ENCODE results near the gene NDOR1. TPM values are rescaled to one million over a fixed set of nuclear protein-coding genes. Genes with fewer than 3 reads are reported as not detected.

The NDOR1 gene
- total RNA-seq, 5 donors from 2014 or later (not counting 1 experiment from before 2014, with no cell fraction given) = 27.6 to 46.7 (median 45.4) TPM

GRCh38 chr9:137264067-137264466 lies 58.6 kb downstream of the NDOR1 start:
- Mint-ChIP-seq H3K4me1 (peaks cover 3 to 7% (median 6%) of the 10 kb centered on the region in 3 donors), H3K36me3 (peaks cover 20% of the 10 kb centered on the region), H3K9me3 (no peaks in the 10 kb centered on the region), H3K27me3 (no peaks in the 10 kb centered on the region), H3K4me3 (no peak overlapping the region), H3K27ac (no peak overlapping the region)
- Histone ChIP-seq H3K9me3 (no peaks in the 10 kb centered on the region), H3K4me3 (ENCODE audit: control insufficient read depth in 1 of 2, extremely low read depth in 1 of 2, low read length in 1 of 2) (no peak overlapping the region), H3K36me3 (ENCODE audit: control insufficient read depth in 2 of 2, extremely low read depth in 1 of 2, insufficient read depth in 1 of 2, low read length in 1 of 2) (peaks cover 17 to 42% of the 10 kb centered on the region in 2 donors), H3K4me1 (ENCODE audit: control insufficient read depth in 1 of 2, extremely low read depth in 1 of 2, insufficient read depth in 2 of 2, low read length in 2 of 2) (peaks cover 0 to 5% of the 10 kb centered on the region in 2 experiments), H3K27ac (ENCODE audit: low read length) (no peak overlapping the region), H3K27me3 (replicated peaks in 1 of 2; ENCODE audit: control insufficient read depth in 2 of 2, extremely low read depth in 1 of 2, insufficient read depth in 2 of 2, low read length in 1 of 2) (no peaks in the 10 kb centered on the region)
- WGBS (ENCODE audit: insufficient coverage) = 98% methylated on average over 22 of the region's 22 CpGs
- POLR2A ChIA-PET = interaction anchor here in 1 of 2 donors (0.6 kb wide), 1 partner anchor 101 kb away, joined by 3 read pairs; no protein-coding TSS in a partner anchor
- DNase-seq = no peak
- no peak for ATAC-seq (replicated peaks in 1 of 4)
- CTCF ChIA-PET = no interaction called here

GRCh38 chr9:137265496-137266161 lies 60.1 kb downstream of the NDOR1 start:
- Mint-ChIP-seq H3K9me3 (no peaks in the 10 kb centered on the region), H3K4me3 (no peak overlapping the region), H3K27ac (no peak overlapping the region), H3K27me3 (no peaks in the 10 kb centered on the region), H3K36me3 (peaks cover 25% of the 10 kb centered on the region), H3K4me1 (peaks cover 7 to 16% (median 13%) of the 10 kb centered on the region in 3 donors)
- Histone ChIP-seq H3K4me3 (ENCODE audit: control insufficient read depth in 1 of 2, extremely low read depth in 1 of 2, low read length in 1 of 2) (no peak overlapping the region), H3K27me3 (replicated peaks in 1 of 2; ENCODE audit: control insufficient read depth in 2 of 2, extremely low read depth in 1 of 2, insufficient read depth in 2 of 2, low read length in 1 of 2) (no peaks in the 10 kb centered on the region), H3K36me3 (ENCODE audit: control insufficient read depth in 2 of 2, extremely low read depth in 1 of 2, insufficient read depth in 1 of 2, low read length in 1 of 2) (peaks cover 18 to 46% of the 10 kb centered on the region in 2 donors), H3K9me3 (no peaks in the 10 kb centered on the region), H3K27ac (ENCODE audit: low read length) (no peak overlapping the region), H3K4me1 (ENCODE audit: control insufficient read depth in 1 of 2, extremely low read depth in 1 of 2, insufficient read depth in 2 of 2, low read length in 2 of 2) (peaks cover 0 to 6% of the 10 kb centered on the region in 2 experiments)
- no peak for DNase-seq
- 94% methylated on average over 27 of the region's 29 CpGs for WGBS (ENCODE audit: insufficient coverage)
- POLR2A ChIA-PET = no interaction called here
- CTCF ChIA-PET = no interaction called here
- no peak for ATAC-seq (replicated peaks in 1 of 4)

- no peak overlapping the region for H3K27ac ChIP-seq (ENCODE audit: low read length)
- H3K4me1 ChIP-seq (ENCODE audit: control insufficient read depth in 1 of 2, extremely low read depth in 1 of 2, insufficient read depth in 2 of 2, low read length in 2 of 2) = peaks cover 4 to 11% of the 10 kb centered on the region in 2 experiments
- H3K27me3 ChIP-seq (replicated peaks in 1 of 2; ENCODE audit: control insufficient read depth in 2 of 2, extremely low read depth in 1 of 2, insufficient read depth in 2 of 2, low read length in 1 of 2) = no peaks in the 10 kb centered on the region
- H3K27me3 Mint-ChIP-seq = no peaks in the 10 kb centered on the region
- DNase-seq = no peak
- H3K4me3 ChIP-seq (ENCODE audit: control insufficient read depth in 1 of 2, extremely low read depth in 1 of 2, low read length in 1 of 2) = no peak overlapping the region
- no peak overlapping the region for H3K27ac Mint-ChIP-seq
- POLR2A ChIA-PET = no interaction called here
- H3K4me3 Mint-ChIP-seq = no peak overlapping the region
- 99% methylated on average over 14 of the region's 15 CpGs for WGBS (ENCODE audit: insufficient coverage)
- ATAC-seq (replicated peaks in 1 of 4) = no peak
- H3K36me3 ChIP-seq (ENCODE audit: control insufficient read depth in 2 of 2, extremely low read depth in 1 of 2, insufficient read depth in 1 of 2, low read length in 1 of 2) = peaks cover 18 to 46% of the 10 kb centered on the region in 2 donors
- H3K4me1 Mint-ChIP-seq = peaks cover 11 to 18% (median 16%) of the 10 kb centered on the region in 3 donors
- no peaks in the 10 kb centered on the region for H3K9me3 Mint-ChIP-seq
- H3K9me3 ChIP-seq = no peaks in the 10 kb centered on the region
- CTCF ChIA-PET = no interaction called here
- H3K36me3 Mint-ChIP-seq = peaks cover 25% of the 10 kb centered on the region
These were observed 60.6 kb downstream of the NDOR1 start for GRCh38 chr9:137266162-137266527.

Other genes starting within 250 kb of the NDOR1 start
- gene PTGDS, start 228.2 kb upstream of the NDOR1 start, total RNA-seq = 10 to 100 TPM in 4 of 5 donors, 1 to 10 TPM in 1; 9.6 to 56.6 (median 26.4) TPM
- gene LCNL1, start 222.7 kb upstream of the NDOR1 start, total RNA-seq = 1 to 10 TPM in 3 of 5 donors, under 1 TPM in 2; 0.29 to 2.2 (median 1.3) TPM
- 100 to 1,000 TPM in 4 of 5 donors, 10 to 100 TPM in 1; 81.3 to 173 (median 127) TPM for gene PAXX, start 213.3 kb upstream of the NDOR1 start, total RNA-seq
- gene CLIC3, start 209.1 kb upstream of the NDOR1 start, total RNA-seq = 10 to 100 TPM in 2 of 5 donors, 1 to 10 TPM in 3; 5.4 to 24.7 (median 8.0) TPM
- gene ABCA2, start 177.5 kb upstream of the NDOR1 start, total RNA-seq = 100 to 1,000 TPM in 3 of 5 donors, 10 to 100 TPM in 2; 58.6 to 138 (median 121) TPM
- 1 to 10 TPM; 1.1 to 7.7 (median 5.1) TPM for gene FUT7, start 173.6 kb upstream of the NDOR1 start, total RNA-seq
- gene NPDC1, start 159.5 kb upstream of the NDOR1 start, total RNA-seq = 10 to 100 TPM; 32.4 to 76.7 (median 57.0) TPM
- gene ENTPD2, start 151.6 kb upstream of the NDOR1 start, total RNA-seq = under 1 TPM in 1 of 5 donors, not detected in 4; 0.32 TPM
- 1 to 10 TPM in 1 of 5 donors, under 1 TPM in 4; 0.33 to 1.0 (median 0.83) TPM for gene SAPCD2, start 135.1 kb upstream of the NDOR1 start, total RNA-seq
- gene UAP1L1, start 128.2 kb upstream of the NDOR1 start, total RNA-seq = 10 to 100 TPM; 11.3 to 32.8 (median 19.3) TPM
- 10 to 100 TPM; 62.0 to 91.5 (median 84.8) TPM for gene MAN1B1, start 118.7 kb upstream of the NDOR1 start, total RNA-seq
- gene DPP7, start 91.0 kb upstream of the NDOR1 start, total RNA-seq = 100 to 1,000 TPM; 246 to 469 (median 425) TPM
- gene GRIN1, start 66.5 kb upstream of the NDOR1 start, total RNA-seq = not detected
- not detected for gene LRRC26, start 35.6 kb upstream of the NDOR1 start, total RNA-seq
- gene TMEM210, start 33.6 kb upstream of the NDOR1 start, total RNA-seq = not detected
- 100 to 1,000 TPM; 133 to 142 (median 141) TPM for gene ANAPC2, start 17.1 kb upstream of the NDOR1 start, total RNA-seq
- gene SSNA1, start 17.0 kb upstream of the NDOR1 start, total RNA-seq = 10 to 100 TPM; 37.0 to 71.6 (median 64.0) TPM
- 10 to 100 TPM in 3 of 5 donors, 1 to 10 TPM in 2; 5.8 to 12.8 (median 12.1) TPM for gene TPRN, start 5.0 kb upstream of the NDOR1 start, total RNA-seq
- gene TMEM203, start 52 bp upstream of the NDOR1 start, total RNA-seq = 10 to 100 TPM; 23.7 to 44.7 (median 42.1) TPM
- 1 to 10 TPM in 3 of 5 donors, under 1 TPM in 2; 0.56 to 1.6 (median 1.5) TPM for gene RNF208, start 16.5 kb downstream of the NDOR1 start, total RNA-seq
- gene CYSRT1, start 19.5 kb downstream of the NDOR1 start, total RNA-seq = under 1 TPM in 4 of 5 donors, not detected in 1; 0.32 to 0.58 (median 0.45) TPM
- gene RNF224, start 21.8 kb downstream of the NDOR1 start, total RNA-seq = not detected
- not detected for gene SLC34A3, start 25.2 kb downstream of the NDOR1 start, total RNA-seq
- gene TUBB4B, start 35.6 kb downstream of the NDOR1 start, total RNA-seq = 100 to 1,000 TPM in 2 of 5 donors, 10 to 100 TPM in 3; 50.6 to 118 (median 95.3) TPM
- gene STPG3, start 45.6 kb downstream of the NDOR1 start, total RNA-seq = under 1 TPM in 1 of 5 donors, not detected in 4; 0.54 TPM
- 10 to 100 TPM; 36.1 to 62.2 (median 58.8) TPM for gene NELFB, start 49.6 kb downstream of the NDOR1 start, total RNA-seq
- 1 to 10 TPM; 2.2 to 5.6 (median 3.2) TPM for gene TOR4A, start 72.0 kb downstream of the NDOR1 start, total RNA-seq
- gene NRARP, start 96.6 kb downstream of the NDOR1 start, total RNA-seq = 1 to 10 TPM in 4 of 5 donors, under 1 TPM in 1; 0.55 to 2.7 (median 1.7) TPM
- 10 to 100 TPM; 18.5 to 43.8 (median 38.0) TPM for gene EXD3, start 217.5 kb downstream of the NDOR1 start, total RNA-seq
- gene NOXA1, start 217.7 kb downstream of the NDOR1 start, total RNA-seq = 10 to 100 TPM in 2 of 5 donors, 1 to 10 TPM in 3; 6.4 to 11.7 (median 8.1) TPM
- gene ENTPD8, start 235.7 kb downstream of the NDOR1 start, total RNA-seq = not detected